ENCODE data around the gene XIRP1. TPM values are rescaled to one million over a fixed set of nuclear protein-coding genes. Genes with fewer than 3 reads are reported as not detected.

Gene XIRP1
- total RNA-seq, 2 donors from 2014 or later: not detected

DNA sequence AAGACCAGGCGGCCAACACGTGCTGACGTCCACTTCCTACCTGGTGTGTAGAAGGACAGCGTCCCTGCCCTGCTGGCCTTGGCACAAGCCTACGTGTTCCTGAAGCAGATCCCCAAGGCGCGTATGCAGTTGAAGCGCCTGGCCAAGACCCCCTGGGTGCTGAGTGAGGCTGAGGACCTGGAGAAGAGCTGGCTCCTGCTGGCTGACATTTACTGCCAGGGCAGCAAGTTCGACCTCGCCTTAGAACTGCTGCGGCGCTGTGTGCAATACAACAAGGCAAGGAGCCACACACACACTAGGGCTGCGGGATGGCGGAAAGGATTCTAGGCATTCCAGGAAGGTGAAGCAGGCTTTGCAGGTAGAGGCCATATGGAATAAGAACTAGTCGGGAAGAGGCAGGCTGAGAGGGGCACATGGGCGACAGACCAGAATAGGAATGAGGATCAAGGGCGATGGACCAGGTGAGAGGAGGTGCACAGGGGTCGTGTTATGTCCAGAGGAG lies 54.9 kb downstream of the XIRP1 start:
- ATAC-seq (no peak), DNase-seq (no peak)
- peak overlapping the region; percentile 19 for H3K4me3 Mint-ChIP-seq
- H3K36me3 Mint-ChIP-seq (ENCODE audit: low read depth): peaks cover 2% of the 10 kb centered on the region
- no peaks in the 10 kb centered on the region for H3K9me3 ChIP-seq (ENCODE audit: control insufficient read depth, low read length, poor library complexity, severe bottlenecking)
- H3K27me3 Mint-ChIP-seq: no peaks in the 10 kb centered on the region
- peak overlapping the region; percentile 85 for H3K27ac Mint-ChIP-seq
- H3K4me1 Mint-ChIP-seq: peaks cover 27% of the 10 kb centered on the region

DNA sequence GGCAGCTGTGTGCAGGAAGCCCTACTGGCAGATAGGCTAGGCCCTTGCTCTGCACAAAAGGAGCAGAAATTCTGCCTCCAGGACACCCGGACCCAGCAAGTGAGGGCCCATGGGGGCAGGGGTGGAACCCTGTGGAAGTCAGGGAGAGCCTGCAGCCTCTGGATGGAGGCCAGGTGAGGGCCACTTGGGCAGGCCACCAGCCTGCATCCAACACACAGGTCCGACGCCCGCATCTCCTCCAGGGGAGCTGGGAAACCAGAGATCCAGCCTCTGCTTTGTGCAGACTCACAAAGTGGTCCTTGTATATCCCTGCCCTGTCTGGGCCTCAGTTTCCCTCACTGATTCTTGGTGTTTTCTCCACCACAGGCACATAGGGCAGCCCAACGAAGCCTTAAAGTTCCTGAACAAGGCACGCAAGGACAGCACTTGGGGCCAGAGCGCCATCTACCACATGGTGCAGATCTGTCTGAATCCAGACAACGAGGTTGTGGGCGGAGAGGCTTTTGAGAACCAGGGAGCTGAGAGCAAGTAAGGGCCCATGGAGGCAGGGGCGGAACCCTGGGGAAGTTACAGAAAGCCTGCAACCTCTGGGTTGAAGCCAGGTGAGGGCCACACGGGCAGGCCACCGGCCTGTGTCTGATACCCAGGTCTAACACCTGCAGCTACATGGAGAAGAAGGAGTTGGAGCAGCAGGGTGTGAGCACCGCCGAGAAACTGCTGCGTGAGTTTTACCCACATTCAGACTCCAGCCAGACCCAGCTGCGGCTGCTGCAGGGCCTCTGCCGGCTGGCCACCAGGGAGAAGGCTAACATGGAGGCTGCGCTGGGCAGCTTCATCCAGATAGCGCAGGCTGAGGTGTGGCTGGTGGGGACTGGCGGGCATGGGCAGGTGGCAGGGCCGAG lies 55.6 kb downstream of the XIRP1 start:
- H3K4me3 Mint-ChIP-seq: peak overlapping the region; percentile 5

DNA sequence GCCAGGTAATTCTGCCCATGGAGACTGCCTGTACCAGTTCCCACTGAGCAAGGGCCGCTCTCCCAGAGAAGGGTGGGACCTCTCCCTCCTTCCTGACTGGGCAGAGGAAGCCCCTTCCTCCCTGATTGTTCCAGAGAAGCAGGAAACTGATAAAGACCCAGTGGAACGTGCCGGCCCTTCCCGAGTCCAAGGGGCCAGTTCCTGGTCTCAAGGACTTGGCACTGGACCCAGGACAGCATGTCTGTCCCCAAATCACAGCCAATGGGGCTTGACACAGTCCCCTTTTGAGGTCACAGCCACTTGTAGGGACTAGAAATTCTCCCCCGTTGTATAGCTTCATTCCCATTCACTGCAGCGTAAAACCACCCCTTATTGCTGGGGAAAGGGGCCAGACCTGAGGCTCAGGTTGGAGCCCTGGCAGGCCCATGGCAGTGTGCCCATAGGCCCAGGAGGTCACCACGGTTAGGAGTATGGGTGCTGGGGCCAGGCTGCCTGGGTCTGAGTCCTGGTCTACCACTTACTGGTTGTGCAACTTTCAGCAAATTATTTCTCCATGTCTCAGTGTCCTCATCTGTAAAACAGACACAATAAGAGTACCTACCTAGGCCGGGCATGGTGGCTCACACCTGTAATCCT lies 57.1 kb downstream of the XIRP1 start:
- Mint-ChIP-seq H3K36me3 (ENCODE audit: low read depth) (peaks cover 2% of the 10 kb centered on the region), H3K27me3 (no peaks in the 10 kb centered on the region), H3K4me1 (peaks cover 30% of the 10 kb centered on the region), H3K4me3 (peak overlapping the region; percentile 19), H3K27ac (no peak overlapping the region)
- no peak for ATAC-seq
- no peak for DNase-seq
- no peaks in the 10 kb centered on the region for H3K9me3 ChIP-seq (ENCODE audit: control insufficient read depth, low read length, poor library complexity, severe bottlenecking)

More for the DNA sequence above, 55.6 kb downstream of the XIRP1 start:
- Mint-ChIP-seq H3K27ac (peak overlapping the region; percentile 85), H3K4me1 (peaks cover 31% of the 10 kb centered on the region), H3K36me3 (ENCODE audit: low read depth) (peaks cover 2% of the 10 kb centered on the region), H3K27me3 (no peaks in the 10 kb centered on the region)
- no peak for ATAC-seq
- H3K9me3 ChIP-seq (ENCODE audit: control insufficient read depth, low read length, poor library complexity, severe bottlenecking): no peaks in the 10 kb centered on the region
- DNase-seq: no peak

DNA sequence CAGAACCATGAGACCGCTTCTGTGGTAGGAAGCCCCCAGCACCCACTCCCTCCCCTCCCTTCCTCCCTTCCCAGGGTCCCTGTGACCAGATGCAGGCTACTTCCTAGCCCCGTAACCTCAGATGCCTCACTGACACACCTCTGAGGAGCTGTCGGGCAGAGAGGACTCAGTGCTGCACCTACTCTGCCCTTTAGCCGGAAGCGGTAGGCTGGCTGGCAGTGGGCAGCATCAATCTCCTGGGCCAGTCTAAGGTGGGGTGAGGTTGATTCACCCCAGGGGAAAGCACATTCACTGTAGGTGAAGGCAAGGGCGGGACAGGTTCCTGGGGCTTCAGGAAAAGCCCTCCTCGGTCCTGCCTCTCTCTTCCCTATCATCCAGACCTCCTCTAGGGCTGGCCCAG lies 58.1 kb downstream of the XIRP1 start:
- DNase-seq (no peak), ATAC-seq (no peak)
- no peaks in the 10 kb centered on the region for H3K9me3 ChIP-seq (ENCODE audit: control insufficient read depth, low read length, poor library complexity, severe bottlenecking)
- no peak overlapping the region for H3K4me3 Mint-ChIP-seq
- H3K27ac Mint-ChIP-seq: no peak overlapping the region
- peaks cover 33% of the 10 kb centered on the region for H3K4me1 Mint-ChIP-seq
- H3K27me3 Mint-ChIP-seq: no peaks in the 10 kb centered on the region
- H3K36me3 Mint-ChIP-seq (ENCODE audit: low read depth): peaks cover 2% of the 10 kb centered on the region

DNA sequence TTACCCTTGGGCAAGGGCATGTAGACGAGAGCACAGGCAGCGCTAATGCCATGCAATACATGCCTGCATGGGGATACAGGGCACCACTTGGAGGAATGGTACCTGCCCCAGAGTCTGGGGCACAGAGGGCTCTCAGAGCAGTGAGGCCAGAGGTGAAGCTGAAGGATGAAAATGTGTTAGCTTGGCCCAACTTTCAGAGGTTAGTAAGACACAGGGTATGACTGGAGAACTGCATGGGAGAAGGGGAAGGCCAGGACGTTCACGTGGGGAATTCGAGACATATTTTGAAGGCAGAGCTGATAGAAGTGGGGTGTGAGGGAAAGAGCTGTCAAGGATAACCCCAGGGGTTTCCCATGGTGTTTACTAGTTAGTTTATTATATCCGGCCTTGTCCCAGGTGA lies 58.6 kb downstream of the XIRP1 start:
- DNase-seq: no peak
- H3K9me3 ChIP-seq (ENCODE audit: control insufficient read depth, low read length, poor library complexity, severe bottlenecking): no peaks in the 10 kb centered on the region
- H3K27me3 Mint-ChIP-seq: no peaks in the 10 kb centered on the region
- H3K27ac Mint-ChIP-seq: peak overlapping the region; percentile 73
- H3K4me3 Mint-ChIP-seq: no peak overlapping the region
- peaks cover 32% of the 10 kb centered on the region for H3K4me1 Mint-ChIP-seq
- no peak for ATAC-seq
- H3K36me3 Mint-ChIP-seq (ENCODE audit: low read depth): peaks cover 2% of the 10 kb centered on the region

Other genes with a start within 250 kb of the XIRP1 start
- under 1 TPM in 1 of 2 donors, not detected in 1; 0.05 TPM for gene SCN11A, start 140.7 kb downstream of the XIRP1 start, total RNA-seq
- gene WDR48, start 140.6 kb downstream of the XIRP1 start, total RNA-seq: 100 to 1,000 TPM; 102 to 107 TPM
- gene GORASP1, start 85.0 kb downstream of the XIRP1 start, total RNA-seq: 10 to 100 TPM; 29.2 to 40.1 TPM
- 10 to 100 TPM in 1 of 2 donors, 1 to 10 TPM in 1; 3.5 to 12.3 TPM for gene TTC21A, start 84.9 kb downstream of the XIRP1 start, total RNA-seq
- gene CSRNP1, start 39.0 kb downstream of the XIRP1 start, total RNA-seq: 100 to 1,000 TPM; 356 to 408 TPM
- gene CX3CR1, start 87.4 kb upstream of the XIRP1 start, total RNA-seq: 1 to 10 TPM in 1 of 2 donors, under 1 TPM in 1; 0.65 to 3.1 TPM
- gene CCR8, start 137.1 kb upstream of the XIRP1 start, total RNA-seq: 1 to 10 TPM; 2.5 to 9.0 TPM
- 10 to 100 TPM; 39.9 to 55.4 TPM for gene SLC25A38, start 190.8 kb upstream of the XIRP1 start, total RNA-seq
- gene RPSA, start 214.1 kb upstream of the XIRP1 start, total RNA-seq: 1,000 to 10,000 TPM; 1,939 to 2,030 TPM